ENCODE data around the gene FOLR2.
A peak's percentile ranks its signal among the peaks of the same experiment; 100 is the strongest.

Gene FOLR2

DNA sequence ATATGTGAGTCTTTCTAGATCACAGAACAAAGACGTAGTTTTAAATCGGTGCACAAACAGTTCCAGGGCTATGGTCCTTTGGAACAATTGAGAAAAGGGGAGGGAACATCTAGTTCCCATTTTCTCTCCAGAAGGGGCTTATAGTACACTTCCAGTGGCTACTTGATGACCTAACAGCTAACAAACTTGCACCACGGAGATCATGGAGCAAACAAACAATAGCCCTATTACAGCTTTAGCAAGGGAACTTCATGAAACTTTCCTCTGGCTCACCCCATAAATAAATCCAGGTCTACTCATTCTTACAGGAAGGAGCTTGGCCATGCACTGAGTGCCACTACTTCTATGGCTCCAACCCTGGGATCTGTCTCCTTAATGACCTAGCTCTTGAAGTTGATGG, 8.3 kb upstream of the FOLR2 start:
- DNase-seq = no peak

GRCh38 chr11:72209101-72209500, 7.5 kb upstream of the FOLR2 start:
- no peak for DNase-seq

- no peak for DNase-seq
Measured at GRCh38 chr11:72217841-72218240, 1.2 kb downstream of the FOLR2 start.

- no peak for DNase-seq
Measured at GRCh38 chr11:72218251-72218745, 1.7 kb downstream of the FOLR2 start.

GRCh38 chr11:72220696-72221363, 4.2 kb downstream of the FOLR2 start:
- no peak for DNase-seq

- DNase-seq = no peak
Measured at GRCh38 chr11:72221386-72222075, 4.9 kb downstream of the FOLR2 start.

DNA sequence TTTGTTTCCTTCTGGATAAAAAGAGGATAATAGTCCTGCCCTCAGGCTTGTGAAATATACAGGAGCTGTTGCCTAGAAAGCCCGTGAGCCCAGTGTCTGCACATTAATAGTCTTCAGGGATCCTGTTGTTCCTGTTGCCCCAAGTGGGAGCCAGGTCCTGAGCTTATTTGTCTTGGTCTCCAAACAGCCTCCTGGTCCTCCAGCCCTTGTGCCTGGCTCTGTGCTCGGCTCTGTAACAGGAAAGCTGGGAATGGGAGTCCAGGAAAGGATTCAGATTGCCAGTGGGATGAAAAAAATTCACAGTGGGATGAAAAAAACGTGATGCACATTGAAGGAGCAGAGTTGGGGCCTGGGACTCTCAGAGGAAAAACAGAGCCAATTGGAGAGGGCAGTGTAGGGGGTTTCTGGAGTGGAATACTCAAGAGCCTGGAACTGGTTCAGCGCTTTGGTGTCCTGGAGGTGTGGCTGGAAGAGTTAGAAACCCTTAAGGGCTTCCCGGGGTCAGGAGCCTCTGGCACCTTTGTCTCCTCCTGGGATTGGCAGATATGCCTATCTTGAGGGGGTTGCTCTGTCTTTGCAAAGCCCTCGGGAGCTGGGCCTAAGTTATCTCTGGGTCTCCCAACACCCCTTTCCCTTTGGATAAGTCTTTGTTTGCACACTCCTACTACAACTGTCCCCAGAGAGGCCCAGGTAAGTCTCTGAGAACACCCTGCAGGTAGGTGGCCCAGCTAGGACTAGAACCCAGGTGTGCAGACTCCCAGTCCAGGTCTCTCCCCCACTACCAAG, 5.7 kb downstream of the FOLR2 start:
- DNase-seq = no peak

- DNase-seq = peak; percentile 72
Measured at GRCh38 chr11:72222907-72223614, 6.5 kb downstream of the FOLR2 start.

DNA sequence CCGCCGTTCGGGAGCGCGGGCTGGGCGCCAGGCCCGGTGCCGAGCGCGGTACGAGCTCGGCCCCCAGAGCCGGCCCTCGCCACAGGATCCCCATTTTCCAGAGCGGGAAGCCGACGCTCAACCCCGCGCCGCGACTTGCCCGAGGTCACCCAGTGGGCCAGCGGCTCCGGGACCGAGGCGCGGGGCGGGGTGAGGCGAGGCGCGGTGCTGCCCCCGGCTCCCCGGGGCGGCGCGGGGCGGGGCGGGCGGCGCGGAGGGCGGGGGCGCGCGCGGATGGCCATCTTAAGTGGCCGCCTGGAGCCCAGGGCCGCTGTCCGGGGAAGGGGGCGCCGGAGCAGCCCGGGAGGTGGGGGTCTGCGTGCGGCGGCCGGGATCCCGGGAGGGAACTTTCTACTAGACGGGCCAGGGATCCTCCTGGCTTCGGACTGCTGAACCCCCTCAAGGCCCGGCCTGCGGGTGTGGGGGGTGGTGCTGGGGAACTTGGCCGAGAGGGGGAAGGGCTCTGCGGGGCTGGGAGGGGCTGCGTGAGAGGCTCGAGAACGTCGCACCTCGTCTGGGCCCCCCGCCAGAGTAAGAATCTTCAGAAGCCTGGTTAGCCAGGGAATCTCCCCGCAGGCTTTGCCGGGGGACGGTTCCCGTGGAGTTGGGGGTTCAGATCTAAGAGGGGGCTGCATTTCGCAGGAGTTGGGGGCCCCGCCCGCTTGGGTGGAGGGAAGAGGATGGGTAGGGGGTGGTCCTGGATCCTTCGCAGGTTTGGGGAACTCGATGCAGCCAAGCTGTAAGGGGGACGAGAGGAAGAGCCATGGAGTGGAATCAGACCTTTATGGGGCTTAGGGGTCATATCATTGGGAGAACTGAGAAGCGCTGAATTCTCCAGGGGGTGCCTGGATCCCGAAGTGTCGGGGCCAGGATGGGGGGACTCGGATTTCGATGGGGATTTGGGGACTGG, 7.3 kb downstream of the FOLR2 start:
- no peak for DNase-seq

DNA sequence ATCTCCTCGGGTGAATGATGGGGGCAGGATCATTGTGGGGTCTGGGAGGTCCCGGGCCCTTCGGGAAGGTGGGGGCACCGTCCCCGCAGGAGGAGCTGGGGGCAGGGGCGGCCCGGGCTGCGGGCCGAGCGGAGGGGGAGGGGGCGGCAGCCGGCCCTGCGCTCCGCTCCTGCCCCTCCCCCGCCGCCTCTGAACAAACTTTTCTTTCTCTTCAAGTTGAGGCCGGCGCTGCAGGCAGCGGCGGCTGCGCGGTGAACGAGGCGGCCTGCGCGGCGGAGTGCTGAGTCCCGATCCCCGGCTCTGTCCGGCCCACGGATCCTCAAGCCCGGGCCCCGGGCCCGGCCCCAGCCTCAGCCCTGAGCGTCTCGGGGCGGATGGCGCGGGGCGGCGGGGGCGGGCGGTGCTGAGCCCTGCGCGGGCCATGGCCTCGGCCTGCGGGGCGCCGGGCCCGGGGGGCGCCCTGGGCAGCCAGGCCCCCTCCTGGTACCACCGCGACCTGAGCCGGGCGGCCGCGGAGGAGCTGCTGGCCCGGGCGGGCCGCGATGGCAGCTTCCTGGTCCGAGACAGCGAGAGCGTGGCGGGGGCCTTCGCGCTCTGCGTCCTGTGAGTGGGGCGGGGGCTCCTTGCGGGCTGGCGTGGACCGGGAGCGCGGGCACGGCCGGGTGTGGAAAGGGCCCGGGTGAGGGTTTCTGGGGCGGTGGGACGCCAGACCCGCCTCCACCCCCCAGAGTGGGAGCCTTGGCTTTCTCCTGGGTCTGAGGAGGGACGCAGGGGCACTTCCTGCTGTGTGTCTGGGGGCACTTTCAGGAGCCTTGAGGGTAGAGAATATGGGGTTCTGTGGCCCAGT, 8.2 kb downstream of the FOLR2 start, which contains the start of gene INPPL1:
Gene INPPL1 (plus strand): TSS at position 204 of the 847 bp plus-strand sequence. CDS start 218 bp downstream, at position 422.
- no peak for DNase-seq

DNA sequence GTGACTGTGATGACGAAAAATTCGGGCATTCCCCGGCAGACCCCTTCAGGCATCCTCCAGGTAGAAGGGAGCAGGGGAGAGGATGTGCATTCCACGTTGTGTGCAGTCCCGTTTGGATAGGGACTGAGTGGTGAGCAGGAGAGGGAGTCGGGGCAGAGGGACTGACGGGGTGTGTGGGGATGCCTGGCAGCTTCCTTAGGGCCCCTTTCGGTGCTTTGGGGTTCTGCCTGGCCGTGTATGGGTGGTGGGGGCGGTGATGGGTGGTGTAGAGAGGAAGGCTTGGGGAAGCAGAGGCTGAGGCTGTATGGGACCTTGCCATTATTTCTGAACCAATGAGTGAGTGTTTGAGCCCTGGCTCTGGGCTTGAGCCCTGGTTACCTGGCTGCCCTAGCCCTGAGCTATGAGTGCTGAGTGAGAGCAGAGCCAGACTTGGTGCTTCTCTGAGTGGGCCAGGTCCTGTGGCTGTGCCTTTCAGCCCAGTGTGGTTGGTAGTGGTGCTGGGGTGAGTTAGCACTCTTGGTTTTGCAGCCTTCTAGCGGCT, 8.9 kb downstream of the FOLR2 start:
- no peak for DNase-seq

GRCh38 chr11:72226701-72227100, 10.1 kb downstream of the FOLR2 start:
- DNase-seq = no peak

DNA sequence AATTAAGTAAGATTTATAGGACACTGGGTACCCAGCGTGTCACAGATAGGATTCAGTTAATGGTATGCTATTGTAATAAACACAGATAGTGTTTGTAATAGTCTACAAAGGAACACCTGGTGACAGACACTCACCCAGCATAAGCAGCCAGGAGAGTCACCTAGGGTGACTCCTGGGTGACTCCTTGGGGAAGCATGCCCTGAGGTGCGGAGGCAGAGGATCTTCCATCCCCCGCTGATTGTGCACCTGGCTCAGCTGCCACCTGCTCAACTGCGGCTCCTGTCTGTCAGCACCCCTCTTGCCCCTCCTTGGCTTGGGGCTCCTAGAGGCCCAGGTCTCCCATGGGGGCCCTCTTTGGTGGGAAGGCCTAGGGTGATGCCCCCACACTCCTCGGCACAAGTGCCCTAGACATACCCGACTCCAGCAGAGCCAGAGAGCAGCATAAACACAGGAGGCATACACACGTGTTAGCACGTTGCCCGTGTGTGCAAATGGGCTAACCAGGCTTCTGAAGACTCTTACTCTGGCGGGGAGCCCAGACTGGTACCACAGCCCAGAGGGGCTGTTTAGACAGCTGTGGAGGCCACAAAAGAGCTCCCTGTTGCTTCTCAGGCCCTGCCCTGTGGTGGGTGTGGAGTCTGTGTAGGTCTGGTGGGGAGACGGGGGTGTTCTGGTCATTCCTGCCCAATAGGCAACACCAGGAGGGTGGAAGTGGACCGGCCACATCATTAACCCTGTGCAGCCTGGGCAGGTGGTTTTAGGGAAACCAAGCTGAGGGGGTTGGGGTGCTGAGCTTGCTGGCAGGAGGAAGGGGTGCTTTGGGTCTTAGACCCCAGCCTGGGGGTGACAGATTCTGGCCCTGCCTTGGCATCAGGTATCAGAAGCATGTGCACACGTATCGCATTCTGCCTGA, 11.0 kb downstream of the FOLR2 start:
- peak; percentile 83 for DNase-seq

DNA sequence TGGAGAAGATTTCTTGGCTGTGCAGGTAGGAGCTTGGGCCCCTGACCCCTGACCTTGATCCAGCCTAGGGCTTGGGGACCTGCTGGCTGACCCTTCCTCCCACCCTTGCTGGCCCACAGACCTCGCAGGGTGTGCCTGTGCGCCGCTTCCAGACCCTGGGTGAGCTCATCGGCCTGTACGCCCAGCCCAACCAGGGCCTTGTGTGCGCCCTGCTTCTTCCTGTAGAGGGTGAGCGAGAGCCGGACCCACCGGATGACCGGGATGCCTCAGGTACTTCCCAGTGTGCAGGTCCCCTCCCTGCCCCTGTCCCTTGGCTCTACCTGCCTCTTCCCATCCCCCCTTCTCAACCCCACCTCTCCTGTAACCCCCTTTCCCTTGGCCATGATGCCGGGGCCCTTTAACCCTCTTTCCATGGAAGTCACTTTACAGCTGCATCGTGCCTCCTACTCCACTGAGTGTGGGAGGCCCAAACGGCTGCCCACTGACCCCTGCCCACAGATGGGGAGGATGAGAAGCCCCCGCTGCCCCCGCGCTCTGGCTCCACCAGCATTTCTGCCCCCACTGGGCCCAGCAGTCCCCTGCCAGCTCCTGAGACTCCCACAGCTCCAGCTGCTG, 11.7 kb downstream of the FOLR2 start:
- DNase-seq = no peak

- DNase-seq = no peak
Measured at GRCh38 chr11:72228844-72229231, 12.2 kb downstream of the FOLR2 start.

DNA sequence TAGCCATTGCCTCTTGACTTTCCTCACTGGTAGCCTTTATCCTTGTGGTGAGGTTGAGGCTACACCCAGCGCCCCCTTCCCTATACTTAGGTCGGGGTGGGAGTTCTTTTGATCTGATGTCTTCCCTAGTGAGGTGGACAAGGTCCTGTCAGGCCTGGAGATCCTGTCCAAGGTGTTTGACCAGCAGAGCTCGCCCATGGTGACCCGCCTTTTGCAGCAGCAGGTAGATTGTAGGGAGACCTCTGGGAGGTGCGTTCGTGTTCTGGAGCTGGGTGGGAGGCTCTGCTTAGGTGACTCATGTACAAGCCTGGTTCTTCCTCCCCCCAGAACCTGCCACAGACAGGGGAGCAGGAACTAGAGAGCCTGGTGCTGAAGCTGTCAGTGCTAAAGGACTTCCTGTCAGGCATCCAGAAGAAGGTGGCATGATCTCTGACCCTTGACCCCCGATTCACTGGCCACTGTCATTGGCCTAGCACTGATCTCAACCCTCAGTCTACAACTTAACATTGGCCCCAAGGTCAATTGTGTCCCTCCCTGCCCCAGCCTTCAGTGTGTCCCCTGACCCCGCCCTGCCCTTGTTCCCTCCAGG, 12.8 kb downstream of the FOLR2 start:
- no peak for DNase-seq

DNA sequence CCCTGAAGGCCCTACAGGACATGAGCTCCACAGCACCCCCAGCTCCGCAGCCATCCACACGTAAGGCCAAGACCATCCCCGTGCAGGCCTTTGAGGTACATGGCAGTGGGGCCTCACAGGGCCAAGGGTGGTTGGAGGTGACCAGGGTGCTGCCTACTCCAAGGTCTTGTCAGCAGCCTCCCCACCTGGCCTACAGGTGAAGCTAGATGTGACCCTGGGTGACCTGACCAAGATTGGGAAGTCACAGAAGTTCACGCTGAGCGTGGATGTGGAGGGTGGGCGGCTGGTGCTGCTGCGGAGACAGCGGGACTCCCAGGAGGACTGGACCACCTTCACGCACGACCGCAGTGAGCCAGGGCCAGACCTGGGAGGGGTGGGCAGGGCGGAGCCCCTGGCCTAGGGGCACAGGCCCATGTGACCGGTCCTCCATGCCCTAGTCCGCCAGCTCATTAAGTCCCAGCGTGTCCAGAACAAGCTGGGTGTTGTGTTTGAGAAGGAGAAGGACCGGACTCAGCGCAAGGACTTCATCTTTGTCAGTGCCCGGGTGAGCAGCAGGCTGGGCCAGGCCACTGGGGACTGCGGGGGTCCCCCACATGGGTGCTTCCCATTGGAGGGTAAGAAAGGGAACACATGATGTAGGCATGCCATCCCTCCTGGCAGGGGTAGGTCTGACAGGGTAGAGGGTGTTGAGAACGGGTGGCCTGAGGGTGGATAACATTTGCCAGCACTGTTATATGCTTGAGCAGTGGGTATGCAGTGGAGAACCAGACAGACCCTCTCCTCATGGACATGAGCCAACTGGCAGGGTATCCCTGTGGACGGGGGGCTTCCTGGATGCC, 13.6 kb downstream of the FOLR2 start:
- no peak for DNase-seq
